ENCODE data around the gene CCDC92B. TPM values are rescaled to one million over a fixed set of nuclear protein-coding genes. Genes with fewer than 3 reads are reported as not detected.
A peak's percentile ranks its signal among the peaks of the same experiment; 100 is the strongest.

Gene CCDC92B
- total and polyA plus RNA-seq, 5 experiments from 2014 or later = 0.16 to 0.30 TPM; not detected in 3

- H3K4me1 Mint-ChIP-seq = peaks cover 0 to 2% (median 0%) of the 10 kb centered on the region in 4 donors
- H3K4me3 Mint-ChIP-seq = no peak overlapping the region
- H3K27me3 Mint-ChIP-seq = peaks cover 7 to 53% (median 12%) of the 10 kb centered on the region in 5 donors
- H3K36me3 Mint-ChIP-seq = no peaks in the 10 kb centered on the region
- ATAC-seq = no peak
- H3K27ac Mint-ChIP-seq = peak overlapping the region in 1 of 10 donors; percentile 59
- POLR2A ChIA-PET = no interaction called here
- H3K9me3 Mint-ChIP-seq = no peaks in the 10 kb centered on the region
- DNase-seq = no peak
These were observed 17.6 kb downstream of the CCDC92B start for GRCh38 chr17:2731807-2732206.

GRCh38 chr17:2730764-2731353 is 18.6 kb downstream of the CCDC92B start:
- Mint-ChIP-seq H3K9me3 (no peaks in the 10 kb centered on the region), H3K27ac (no peak overlapping the region), H3K36me3 (no peaks in the 10 kb centered on the region), H3K4me1 (peaks cover 0 to 2% (median under 1%) of the 10 kb centered on the region in 4 donors), H3K27me3 (peaks cover 7 to 57% (median 12%) of the 10 kb centered on the region in 5 donors), H3K4me3 (no peak overlapping the region)
- POLR2A ChIA-PET = interaction anchor here (0.7 kb wide), 1 partner anchor 392 kb away, joined by 5 read pairs; no protein-coding TSS in a partner anchor
- ATAC-seq (no peak), DNase-seq (no peak)

- H3K27me3 Mint-ChIP-seq = peaks cover 8 to 42% (median 12%) of the 10 kb centered on the region in 5 donors
- POLR2A ChIA-PET = interaction anchor here (0.6 to 1.0 kb wide), 2 partner anchors 90 to 131 kb away, joined by 3 read pairs; partner anchors contain the start of gene PAFAH1B1
- H3K9me3 Mint-ChIP-seq = no peaks in the 10 kb centered on the region
- peak overlapping the region in 8 of 10 donors; percentile 20 to 70 (median 34) for H3K4me3 Mint-ChIP-seq
- H3K36me3 Mint-ChIP-seq = peaks cover 0 to 3% (median 2%) of the 10 kb centered on the region in 3 donors
- DNase-seq = peak in 4 of 10 donors; percentile 23 to 43 (median 30)
- no peak overlapping the region for H3K27ac Mint-ChIP-seq
- H3K4me1 Mint-ChIP-seq = peaks cover 4 to 10% (median 7%) of the 10 kb centered on the region in 4 donors
- peak; percentile 90 to 93 for ATAC-seq
These were observed 24.7 kb downstream of the CCDC92B start for GRCh38 chr17:2724784-2725164.

GRCh38 chr17:2723997-2724783 is 25.3 kb downstream of the CCDC92B start:
- peaks cover 0 to 3% (median 2%) of the 10 kb centered on the region in 3 donors for H3K36me3 Mint-ChIP-seq
- H3K27me3 Mint-ChIP-seq = peaks cover 8 to 39% (median 10%) of the 10 kb centered on the region in 5 donors
- H3K4me3 Mint-ChIP-seq = peak overlapping the region in 7 of 10 donors; percentile 19 to 70 (median 59)
- no peaks in the 10 kb centered on the region for H3K9me3 Mint-ChIP-seq
- no peak overlapping the region for H3K27ac Mint-ChIP-seq
- ATAC-seq (peak; percentile 43 to 60), DNase-seq (no peak)
- POLR2A ChIA-PET = interaction anchor here (0.6 kb wide), 1 partner anchor 130 kb away, joined by 3 read pairs; the partner anchor contains the start of gene PAFAH1B1
- H3K4me1 Mint-ChIP-seq = peaks cover 4 to 10% (median 7%) of the 10 kb centered on the region in 4 donors

GRCh38 chr17:2723505-2723996 is 25.9 kb downstream of the CCDC92B start:
- POLR2A ChIA-PET = no interaction called here
- peak overlapping the region in 7 of 10 donors; percentile 26 to 69 (median 53) for H3K4me3 Mint-ChIP-seq
- peaks cover 8 to 35% (median 10%) of the 10 kb centered on the region in 5 donors for H3K27me3 Mint-ChIP-seq
- H3K9me3 Mint-ChIP-seq = no peaks in the 10 kb centered on the region
- ATAC-seq (no peak), DNase-seq (no peak)
- peaks cover 0 to 3% (median 2%) of the 10 kb centered on the region in 3 donors for H3K36me3 Mint-ChIP-seq
- H3K27ac Mint-ChIP-seq = no peak overlapping the region
- peaks cover 4 to 10% (median 7%) of the 10 kb centered on the region in 4 donors for H3K4me1 Mint-ChIP-seq

- H3K27me3 Mint-ChIP-seq = peaks cover 8 to 28% (median 10%) of the 10 kb centered on the region in 5 donors
- no peak overlapping the region for H3K27ac Mint-ChIP-seq
- peaks cover 4 to 10% (median 7%) of the 10 kb centered on the region in 4 donors for H3K4me1 Mint-ChIP-seq
- no peak for DNase-seq
- H3K4me3 Mint-ChIP-seq = peak overlapping the region in 2 of 10 donors; percentile 41 to 59
- no peak for ATAC-seq
- peaks cover 0 to 3% (median 2%) of the 10 kb centered on the region in 3 donors for H3K36me3 Mint-ChIP-seq
- H3K9me3 Mint-ChIP-seq = no peaks in the 10 kb centered on the region
- POLR2A ChIA-PET = no interaction called here
These were observed 26.8 kb downstream of the CCDC92B start for GRCh38 chr17:2722611-2723010.

GRCh38 chr17:2721603-2722002 is 27.8 kb downstream of the CCDC92B start:
- DNase-seq = no peak
- Mint-ChIP-seq H3K4me1 (peaks cover 4 to 10% (median 7%) of the 10 kb centered on the region in 4 donors), H3K9me3 (no peaks in the 10 kb centered on the region), H3K36me3 (peaks cover 0 to 3% (median 2%) of the 10 kb centered on the region in 3 donors), H3K27me3 (peaks cover 4 to 20% (median 6%) of the 10 kb centered on the region in 5 donors), H3K4me3 (no peak overlapping the region), H3K27ac (no peak overlapping the region)
- POLR2A ChIA-PET = no interaction called here
- no peak for ATAC-seq

- peaks cover 0 to 4% (median 0%) of the 10 kb centered on the region in 4 donors for H3K4me1 Mint-ChIP-seq
- H3K4me3 Mint-ChIP-seq = no peak overlapping the region
- no peak overlapping the region for H3K27ac Mint-ChIP-seq
- ATAC-seq (no peak), DNase-seq (no peak)
- H3K9me3 Mint-ChIP-seq = no peaks in the 10 kb centered on the region
- POLR2A ChIA-PET = no interaction called here
- H3K36me3 Mint-ChIP-seq = no peaks in the 10 kb centered on the region
- peaks cover 0 to 10% (median 0%) of the 10 kb centered on the region in 5 donors for H3K27me3 Mint-ChIP-seq
These were observed 29.6 kb downstream of the CCDC92B start for GRCh38 chr17:2719861-2720260.

- Mint-ChIP-seq H3K4me3 (no peak overlapping the region), H3K27ac (no peak overlapping the region), H3K4me1 (peaks cover 0 to 2% (median 1%) of the 10 kb centered on the region in 4 donors), H3K27me3 (peaks cover 0 to 7% (median 0%) of the 10 kb centered on the region in 5 donors), H3K36me3 (no peaks in the 10 kb centered on the region), H3K9me3 (no peaks in the 10 kb centered on the region)
- ATAC-seq (no peak), DNase-seq (no peak)
- POLR2A ChIA-PET = no interaction called here
These were observed 31.1 kb downstream of the CCDC92B start for GRCh38 chr17:2718150-2718938.

GRCh38 chr17:2716649-2717048 is 32.8 kb downstream of the CCDC92B start:
- Mint-ChIP-seq H3K4me3 (no peak overlapping the region), H3K4me1 (peaks cover 7 to 13% (median 11%) of the 10 kb centered on the region in 4 donors), H3K36me3 (no peaks in the 10 kb centered on the region), H3K9me3 (no peaks in the 10 kb centered on the region), H3K27me3 (no peaks in the 10 kb centered on the region), H3K27ac (peak overlapping the region in 1 of 10 donors; percentile 31)
- POLR2A ChIA-PET = no interaction called here
- DNase-seq = no peak
- no peak for ATAC-seq

GRCh38 chr17:2713881-2714280 is 35.6 kb downstream of the CCDC92B start:
- POLR2A ChIA-PET = no interaction called here
- Mint-ChIP-seq H3K36me3 (no peaks in the 10 kb centered on the region), H3K4me1 (peaks cover 23 to 34% (median 32%) of the 10 kb centered on the region in 4 donors), H3K4me3 (peak overlapping the region in 2 of 10 donors; percentile 11 to 26), H3K9me3 (no peaks in the 10 kb centered on the region), H3K27me3 (no peaks in the 10 kb centered on the region), H3K27ac (peak overlapping the region in 1 of 10 donors; percentile 49)
- no peak for ATAC-seq
- no peak for DNase-seq
